Natural killer cell (primary cell): ENCODE results near the gene SH2D3C. TPM values are rescaled to one million over a fixed set of nuclear protein-coding genes. Genes with fewer than 3 reads are reported as not detected.

Experiments used
- ATAC-seq, 3 donors: fragments of 150-1000 bp in 2 of 3; fragments of 200-7000 bp in 1 of 3; cut with Tn5 transposase; 1 replicate in 1 of 3; 2 replicates in 2 of 3; pipeline ENCODE4 v1.10.0; 2021; ENCODE audit warnings: mild to moderate bottlenecking in 2 of 3, moderate library complexity in 2 of 3
- DNase-seq, 2 donors: peaks; one replicate each; pipeline versions ENCODE4 v3.0.0 to v3.0.0-alpha.2; 2013 to 2021; ENCODE audit warnings: mixed read lengths in 1 of 2
- H3K27ac ChIP-seq: one replicate; pipeline ENCODE4 v1.5.1; 2013; ENCODE audit warnings: mild to moderate bottlenecking, low read length
- H3K27me3 ChIP-seq: one replicate; pipeline ENCODE4 v1.6.1; 2013; ENCODE audit warnings: low read length; ENCODE audit not compliant: control insufficient read depth, insufficient read depth
- H3K36me3 ChIP-seq: one replicate; pipeline ENCODE4 v1.6.1; 2013; ENCODE audit warnings: low read length; ENCODE audit not compliant: control insufficient read depth, insufficient read depth
- H3K4me1 ChIP-seq: one replicate; pipeline ENCODE4 v1.6.1; 2013; ENCODE audit warnings: low read length; ENCODE audit not compliant: control insufficient read depth, insufficient read depth
- H3K4me3 ChIP-seq: one replicate; pipeline ENCODE4 v1.5.1; 2013; ENCODE audit warnings: low read length
- H3K9me3 ChIP-seq: one replicate; pipeline ENCODE4 v1.6.1; 2013; ENCODE audit warnings: low read length; ENCODE audit not compliant: control insufficient read depth, insufficient read depth
- H3K27ac Mint-ChIP-seq, 2 donors: one replicate each; pipeline ENCODE4 v1.8.0; 2022; ENCODE audit warnings: mild to moderate bottlenecking in 2 of 2, mixed read lengths in 2 of 2, moderate library complexity in 1 of 2
- H3K27me3 Mint-ChIP-seq, 2 donors: one replicate each; pipeline ENCODE4 v1.8.0; 2022; ENCODE audit warnings: low read depth in 2 of 2, mixed read lengths in 2 of 2
- H3K36me3 Mint-ChIP-seq: one replicate; pipeline ENCODE4 v1.8.0; 2022; ENCODE audit warnings: mixed read lengths
- H3K4me1 Mint-ChIP-seq, 2 donors: one replicate each; pipeline ENCODE4 v1.8.0; 2022; ENCODE audit warnings: mixed read lengths in 2 of 2
- H3K4me3 Mint-ChIP-seq: one replicate; pipeline ENCODE4 v1.8.0; 2022; ENCODE audit warnings: mild to moderate bottlenecking, moderate library complexity, mixed read lengths
- H3K9me3 Mint-ChIP-seq, 2 donors: one replicate each; pipeline ENCODE4 v1.8.0; 2022; ENCODE audit warnings: mixed read lengths in 2 of 2
- WGBS: methylation state at CpG from one replicate; pipeline ENCODE4 v1.1.7; 2013; ENCODE audit warnings: missing lambda C conversion rate; ENCODE audit not compliant: insufficient coverage; 5-methylcytosine and 5-hydroxymethylcytosine counted together
- intact Hi-C: fragments of 100-400 bp; cut with micrococcal nuclease; formaldehyde crosslinking; loops from one replicate; pipeline ENCODE4 v1.14.2; 2022
- total RNA-seq, 4 donors: library from RNA; stranded (reverse); fragments of 120-200 nt in 1 of 4; gene quantifications; one replicate each; pipeline versions ENCODE4 v1.2.3 to v1.2.4, GENCODE V29; 2013 to 2022
- TF ChIP-seq, protein P1 (sequence below): fragments of 200-600 bp; IDR thresholded peaks from one replicate; pipeline ENCODE4 v1.8.0; 2022; ENCODE audit warnings: antibody characterized with exemption

Gene SH2D3C
- total RNA-seq, 3 donors from 2014 or later (not counting 1 experiment from before 2014, with no cell fraction given) = 42.8 to 86.8 (median 56.6) TPM

DNA sequence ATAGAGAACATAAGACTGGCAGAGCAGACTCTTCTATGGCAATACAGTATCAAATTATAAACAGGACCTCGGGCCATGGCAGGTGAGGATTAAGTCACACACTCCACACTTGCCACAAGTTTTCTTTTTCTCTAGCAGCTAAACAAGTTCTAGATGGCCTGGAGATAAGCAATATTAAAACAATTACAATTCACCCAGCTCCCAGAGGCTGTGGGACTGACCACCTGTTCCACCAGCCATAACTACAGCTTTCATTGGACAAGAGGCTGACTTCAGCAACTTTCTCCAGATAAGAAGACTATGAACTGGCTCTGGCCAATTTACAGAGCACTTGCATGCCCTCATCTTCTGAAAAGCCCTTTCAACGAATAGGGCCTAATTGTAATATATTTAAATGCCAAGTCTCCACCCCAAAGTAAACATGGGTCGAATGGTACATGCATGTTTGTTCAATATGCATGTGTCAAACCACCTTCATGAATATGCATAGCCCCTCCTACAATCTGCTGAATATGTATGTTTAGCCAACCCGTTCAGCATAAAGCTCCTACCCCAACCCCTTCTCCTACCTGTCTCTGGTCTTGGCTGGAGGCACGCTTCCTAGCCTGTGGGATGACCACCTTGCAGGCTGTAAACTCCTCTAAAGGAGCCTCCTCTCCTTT lies 77.7 kb downstream of the SH2D3C start:
- TF ChIP-seq, protein P1, sequence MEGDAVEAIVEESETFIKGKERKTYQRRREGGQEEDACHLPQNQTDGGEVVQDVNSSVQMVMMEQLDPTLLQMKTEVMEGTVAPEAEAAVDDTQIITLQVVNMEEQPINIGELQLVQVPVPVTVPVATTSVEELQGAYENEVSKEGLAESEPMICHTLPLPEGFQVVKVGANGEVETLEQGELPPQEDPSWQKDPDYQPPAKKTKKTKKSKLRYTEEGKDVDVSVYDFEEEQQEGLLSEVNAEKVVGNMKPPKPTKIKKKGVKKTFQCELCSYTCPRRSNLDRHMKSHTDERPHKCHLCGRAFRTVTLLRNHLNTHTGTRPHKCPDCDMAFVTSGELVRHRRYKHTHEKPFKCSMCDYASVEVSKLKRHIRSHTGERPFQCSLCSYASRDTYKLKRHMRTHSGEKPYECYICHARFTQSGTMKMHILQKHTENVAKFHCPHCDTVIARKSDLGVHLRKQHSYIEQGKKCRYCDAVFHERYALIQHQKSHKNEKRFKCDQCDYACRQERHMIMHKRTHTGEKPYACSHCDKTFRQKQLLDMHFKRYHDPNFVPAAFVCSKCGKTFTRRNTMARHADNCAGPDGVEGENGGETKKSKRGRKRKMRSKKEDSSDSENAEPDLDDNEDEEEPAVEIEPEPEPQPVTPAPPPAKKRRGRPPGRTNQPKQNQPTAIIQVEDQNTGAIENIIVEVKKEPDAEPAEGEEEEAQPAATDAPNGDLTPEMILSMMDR = no peak
- no peaks in the 10 kb centered on the region for H3K36me3 ChIP-seq
- Mint-ChIP-seq H3K36me3 (no peaks in the 10 kb centered on the region), H3K9me3 (no peaks in the 10 kb centered on the region), H3K4me1 (peaks cover 8 to 15% of the 10 kb centered on the region in 2 donors), H3K27ac (peak overlapping the region; percentile 84 to 97), H3K4me3 (peak overlapping the region; percentile 31), H3K27me3 (no peaks in the 10 kb centered on the region)
- H3K27me3 ChIP-seq = no peaks in the 10 kb centered on the region
- WGBS = 95% methylated on average over 5 of the region's 5 CpGs
- H3K9me3 ChIP-seq = no peaks in the 10 kb centered on the region
- no peak for DNase-seq
- H3K4me1 ChIP-seq = peaks cover 13% of the 10 kb centered on the region
- ATAC-seq = no peak
- intact Hi-C loops = no loop called here
- H3K4me3 ChIP-seq = no peak overlapping the region
- H3K27ac ChIP-seq = no peak overlapping the region

- Mint-ChIP-seq H3K27ac (peak overlapping the region; percentile 84 to 97), H3K27me3 (no peaks in the 10 kb centered on the region), H3K9me3 (no peaks in the 10 kb centered on the region), H3K4me3 (peak overlapping the region; percentile 72), H3K36me3 (no peaks in the 10 kb centered on the region), H3K4me1 (peaks cover 8 to 15% of the 10 kb centered on the region in 2 donors)
- intact Hi-C loops = no loop called here
- ATAC-seq = no peak
- no peaks in the 10 kb centered on the region for H3K9me3 ChIP-seq
- no peak overlapping the region for H3K4me3 ChIP-seq
- no peak overlapping the region for H3K27ac ChIP-seq
- peaks cover 13% of the 10 kb centered on the region for H3K4me1 ChIP-seq
- TF ChIP-seq, protein P1 = no peak
- no peaks in the 10 kb centered on the region for H3K27me3 ChIP-seq
- no peak for DNase-seq
- no peaks in the 10 kb centered on the region for H3K36me3 ChIP-seq
- WGBS = 95% methylated on average over 2 of the region's 2 CpGs
These were observed 78.3 kb downstream of the SH2D3C start for GRCh38 chr9:127700140-127700539.

- Histone ChIP-seq H3K4me1 (peaks cover 13% of the 10 kb centered on the region), H3K36me3 (no peaks in the 10 kb centered on the region), H3K27ac (peak overlapping the region; percentile 73), H3K9me3 (no peaks in the 10 kb centered on the region), H3K27me3 (no peaks in the 10 kb centered on the region), H3K4me3 (peak overlapping the region; percentile 25)
- ATAC-seq = peak; percentile 97 to 99 (median 98)
- DNase-seq = peak; percentile 89 to 92
- Mint-ChIP-seq H3K36me3 (no peaks in the 10 kb centered on the region), H3K4me1 (peaks cover 8 to 15% of the 10 kb centered on the region in 2 donors), H3K4me3 (peak overlapping the region; percentile 72), H3K27ac (peak overlapping the region; percentile 84 to 97), H3K9me3 (no peaks in the 10 kb centered on the region), H3K27me3 (no peaks in the 10 kb centered on the region)
- intact Hi-C loops = loop anchor here (1.0 to 2.0 kb wide), 2 partner anchors 16 to 36 kb away; partner anchors contain the start of genes PTRH1 and TOR2A
- TF ChIP-seq, protein P1 = no peak
- WGBS = 15% methylated on average over 41 of the region's 41 CpGs
These were observed 79.3 kb downstream of the SH2D3C start for GRCh38 chr9:127698985-127699670.
